ENCODE results near the gene CHCT1.

Gene CHCT1

GRCh38 chr17:60463157-60463835, 41.0 kb downstream of the CHCT1 start:
- Histone ChIP-seq H3K4me2 (no peak overlapping the region), H3K9me3 (replicated peaks in 1 of 11) (no peaks in the 10 kb centered on the region), H3K9ac (no peak overlapping the region), H3K27ac (no peak overlapping the region), H3K4me3 (no peak overlapping the region), H3K27me3 (no peaks in the 10 kb centered on the region), H4K20me1 (peaks cover 0 to 30% (median 0%) of the 10 kb centered on the region in 11 experiments; a peak in 3 of 22 replicates), H3K4me1 (no peaks in the 10 kb centered on the region), H3K36me3 (peaks cover 87 to 100% (median 95%) of the 10 kb centered on the region in 11 experiments)
- no peak for TF ChIP-seq Cebpa-rat (IDR thresholded peaks at IDR 0.05)

GRCh38 chr17:60464343-60464742, 42.1 kb downstream of the CHCT1 start:
- TF ChIP-seq Cebpa-rat (IDR thresholded peaks at IDR 0.05): no peak
- no peak overlapping the region for H3K4me2 ChIP-seq
- no peak overlapping the region for H3K4me3 ChIP-seq
- no peak overlapping the region for H3K9ac ChIP-seq
- no peak overlapping the region for H3K27ac ChIP-seq
- H3K9me3 ChIP-seq (replicated peaks in 1 of 11): no peaks in the 10 kb centered on the region
- no peaks in the 10 kb centered on the region for H3K27me3 ChIP-seq
- peaks cover 85 to 100% (median 92%) of the 10 kb centered on the region in 11 experiments for H3K36me3 ChIP-seq
- H3K4me1 ChIP-seq: peaks cover 0 to 6% (median 1%) of the 10 kb centered on the region in 10 experiments; a peak in 10 of 20 replicates
- H4K20me1 ChIP-seq: peaks cover 0 to 28% (median 0%) of the 10 kb centered on the region in 11 experiments; a peak in 3 of 22 replicates

- Histone ChIP-seq H3K9ac (no peak overlapping the region), H3K27ac (peak overlapping the region in 2 of 11 experiments; percentile 61 to 72; a peak in 3 of 22 replicates), H3K4me2 (no peak overlapping the region), H3K4me3 (no peak overlapping the region), H3K27me3 (no peaks in the 10 kb centered on the region), H3K36me3 (peaks cover 66 to 92% (median 81%) of the 10 kb centered on the region in 11 experiments), H3K4me1 (peaks cover 10 to 22% (median 15%) of the 10 kb centered on the region in 10 experiments), H3K9me3 (replicated peaks in 1 of 11) (peaks cover 13 to 25% (median 20%) of the 10 kb centered on the region in 11 experiments; a peak in 21 of 22 replicates), H4K20me1 (peaks cover 0 to 25% (median 0%) of the 10 kb centered on the region in 11 experiments; a peak in 3 of 22 replicates)
- no peak for TF ChIP-seq Cebpa-rat (IDR thresholded peaks at IDR 0.05)
These were observed 46.1 kb downstream of the CHCT1 start for GRCh38 chr17:60468371-60468770.

GRCh38 chr17:60471451-60471850, 49.2 kb downstream of the CHCT1 start:
- Histone ChIP-seq H3K4me3 (no peak overlapping the region), H3K4me1 (peaks cover 10 to 22% (median 15%) of the 10 kb centered on the region in 10 experiments), H3K27me3 (no peaks in the 10 kb centered on the region), H3K4me2 (no peak overlapping the region), H3K9me3 (replicated peaks in 1 of 11) (peaks cover 13 to 25% (median 20%) of the 10 kb centered on the region in 11 experiments; a peak in 21 of 22 replicates), H3K27ac (no peak overlapping the region), H3K36me3 (peaks cover 56 to 90% (median 80%) of the 10 kb centered on the region in 11 experiments), H3K9ac (no peak overlapping the region), H4K20me1 (peaks cover 0 to 17% (median 0%) of the 10 kb centered on the region in 11 experiments; a peak in 2 of 22 replicates)
- no peak for TF ChIP-seq Cebpa-rat (IDR thresholded peaks at IDR 0.05)

GRCh38 chr17:60472449-60472848, 50.2 kb downstream of the CHCT1 start:
- no peak overlapping the region for H3K4me2 ChIP-seq
- peaks cover 0 to 18% (median 0%) of the 10 kb centered on the region in 11 experiments; a peak in 2 of 22 replicates for H4K20me1 ChIP-seq
- TF ChIP-seq Cebpa-rat (IDR thresholded peaks at IDR 0.05): no peak
- H3K9me3 ChIP-seq (replicated peaks in 1 of 11): peaks cover 13 to 25% (median 20%) of the 10 kb centered on the region in 11 experiments; a peak in 21 of 22 replicates
- no peaks in the 10 kb centered on the region for H3K27me3 ChIP-seq
- H3K36me3 ChIP-seq: peaks cover 62 to 90% (median 81%) of the 10 kb centered on the region in 11 experiments
- no peak overlapping the region for H3K27ac ChIP-seq
- no peak overlapping the region for H3K4me3 ChIP-seq
- peaks cover 10 to 22% (median 15%) of the 10 kb centered on the region in 10 experiments for H3K4me1 ChIP-seq
- H3K9ac ChIP-seq: no peak overlapping the region

GRCh38 chr17:60473788-60474187, 51.5 kb downstream of the CHCT1 start:
- H4K20me1 ChIP-seq: peaks cover 0 to 11% (median 0%) of the 10 kb centered on the region in 11 experiments; a peak in 2 of 22 replicates
- peaks cover 13 to 25% (median 20%) of the 10 kb centered on the region in 11 experiments; a peak in 21 of 22 replicates for H3K9me3 ChIP-seq (replicated peaks in 1 of 11)
- H3K4me1 ChIP-seq: peaks cover 10 to 22% (median 15%) of the 10 kb centered on the region in 10 experiments
- no peak overlapping the region for H3K4me3 ChIP-seq
- no peak overlapping the region for H3K27ac ChIP-seq
- no peak overlapping the region for H3K9ac ChIP-seq
- no peaks in the 10 kb centered on the region for H3K27me3 ChIP-seq
- H3K4me2 ChIP-seq: no peak overlapping the region
- TF ChIP-seq Cebpa-rat (IDR thresholded peaks at IDR 0.05): no peak
- H3K36me3 ChIP-seq: peaks cover 50 to 90% (median 80%) of the 10 kb centered on the region in 11 experiments

Measured in BLaER1 treated with 17β-estradiol and CSF1 and Interleukin-3, amounts not matched to agents 10 nM and 100 nM (cell line).